ENCODE data around the gene ARL6. TPM values are rescaled to one million over a fixed set of nuclear protein-coding genes. Genes with fewer than 3 reads are reported as not detected.

Gene ARL6
- total and polyA plus RNA-seq, 2 of the 8 experiments (the other 6 are each of a cell fraction or from before 2014, with no cell fraction given) = 1.8 to 12.0 TPM

DNA sequence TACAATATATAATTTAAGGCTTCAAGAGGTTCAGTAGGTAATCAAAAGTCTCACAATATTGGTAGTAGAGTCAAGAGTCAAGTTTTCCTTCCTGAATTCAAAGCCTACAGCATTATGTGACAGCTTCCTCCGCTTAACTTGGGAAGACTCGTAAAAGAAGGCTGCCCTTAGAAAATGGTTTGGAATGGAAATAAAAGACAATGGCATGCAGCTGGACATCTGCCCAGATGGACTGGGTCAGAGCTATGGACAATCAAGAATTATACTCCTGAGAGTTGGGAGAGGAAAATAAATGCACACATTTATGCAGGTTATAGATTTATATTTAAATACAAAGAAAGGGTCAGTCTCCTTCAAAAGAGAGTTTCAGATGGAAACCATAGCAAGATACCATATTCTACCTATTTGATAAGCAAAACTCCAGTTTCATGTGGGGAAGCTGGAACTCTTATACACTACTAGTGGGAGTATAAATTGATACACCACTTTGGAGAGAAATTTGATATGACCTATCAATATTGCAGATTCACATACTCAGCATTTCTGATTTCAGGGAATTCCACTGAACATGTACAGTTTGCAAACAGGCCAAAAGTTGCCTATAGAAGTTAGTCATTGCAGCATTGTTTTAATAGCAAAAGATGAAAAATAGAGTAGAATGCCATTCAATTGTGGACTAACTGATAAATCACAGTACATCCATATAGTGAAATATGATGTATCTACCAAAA, 63.3 kb downstream of the ARL6 start:
- no peaks in the 10 kb centered on the region for H3K9me3 ChIP-seq (ENCODE audit: insufficient read depth in 2 of 2, low read depth in 1 of 2, low read length in 1 of 2)
- H4K91ac ChIP-seq (replicated peaks; ENCODE audit: insufficient read length, low read length) = no peak overlapping the region
- H3K27me3 ChIP-seq (replicated peaks in 1 of 4; ENCODE audit: control insufficient read depth in 3 of 4, extremely low read depth in 1 of 4, insufficient read depth in 3 of 4, low read length in 3 of 4) = peaks cover 0 to 7% (median 2%) of the 10 kb centered on the region in 4 experiments; a peak in 2 of 7 replicates
- no peak overlapping the region for H2BK20ac ChIP-seq (ENCODE audit: low read length)
- no peak overlapping the region for H4K5ac ChIP-seq (ENCODE audit: insufficient read length, low read depth, low read length)
- H3K4me3 ChIP-seq (ENCODE audit: extremely low read depth in 1 of 4, insufficient read depth in 2 of 4, low read depth in 3 of 4, low read length in 4 of 4) = no peak overlapping the region
- no peak overlapping the region for H3K56ac ChIP-seq (replicated peaks; ENCODE audit: insufficient read length, low read depth, low read length)
- no peak overlapping the region for H2AK5ac ChIP-seq (ENCODE audit: low read depth, low read length)
- H3K14ac ChIP-seq (ENCODE audit: insufficient read length) = no peak overlapping the region
- no peaks in the 10 kb centered on the region for H3K36me3 ChIP-seq (ENCODE audit: control insufficient read depth in 2 of 4, insufficient read depth in 4 of 4, low read length in 3 of 4)
- H3K4me2 ChIP-seq (ENCODE audit: insufficient read depth in 1 of 2, low read depth in 2 of 2, low read length in 2 of 2) = no peak overlapping the region
- WGBS, 2 experiments (ENCODE audit: extremely low coverage in 1 of 2, insufficient coverage in 1 of 2, insufficient read length in 1 of 2, insufficient replicate concordance in 2 of 2, low coverage in 1 of 2, low lambda C conversion rate in 2 of 2, missing lambda C conversion rate in 1 of 2) = 84% methylated on average over 2 of the region's 2 CpGs; no CpG with 5 or more reads in 1 of the 2 experiments
- no peak overlapping the region for H2AFZ ChIP-seq (ENCODE audit: low read length)
- ChIA-PET POLR2A (ENCODE audit: partially characterized antibody) (no interaction called here), CTCF (ENCODE audit: partially characterized antibody) (interaction anchor here (0.7 to 1.3 kb wide), 4 partner anchors 62 to 197 kb away, joined by 3 to 4 read pairs (median 3); no protein-coding TSS in a partner anchor)
- DNase-seq (ENCODE audit: low read depth in 1 of 2, low spot score in 2 of 2) (no peak), FAIRE-seq (no peak)
- no peaks in the 10 kb centered on the region for H3K23me2 ChIP-seq (ENCODE audit: low read depth, low read length)
- H4K8ac ChIP-seq (ENCODE audit: extremely low read depth, insufficient read depth, low read length) = no peak overlapping the region
- no peak overlapping the region for H3K23ac ChIP-seq (ENCODE audit: insufficient read length)
- H3K79me1 ChIP-seq (ENCODE audit: low read depth, low read length) = no peaks in the 10 kb centered on the region
- H4K20me1 ChIP-seq (replicated peaks in 1 of 2; ENCODE audit: control insufficient read depth in 1 of 2, insufficient read depth in 2 of 2, low read length in 2 of 2) = peaks cover 0 to 1% of the 10 kb centered on the region in 2 experiments
- no peak overlapping the region for H2BK15ac ChIP-seq (ENCODE audit: low read length)
- H2BK12ac ChIP-seq (ENCODE audit: low read depth, low read length) = no peak overlapping the region
- H2BK120ac ChIP-seq (replicated peaks; ENCODE audit: low read depth, low read length) = no peak overlapping the region
- no peaks in the 10 kb centered on the region for H3K4me1 ChIP-seq (replicated peaks in 1 of 4; ENCODE audit: control insufficient read depth in 3 of 4, insufficient read depth in 4 of 4, low read length in 3 of 4)
- no peak overlapping the region for H3K9ac ChIP-seq (replicated peaks in 1 of 4; ENCODE audit: extremely low read depth in 1 of 4, low read depth in 3 of 4, low read length in 3 of 4)
- no peak overlapping the region for H3K27ac ChIP-seq (ENCODE audit: low read depth, low read length)
- no peak overlapping the region for H2BK5ac ChIP-seq (ENCODE audit: low read depth, low read length)
- H3K79me2 ChIP-seq (ENCODE audit: control insufficient read depth in 1 of 2, insufficient read depth in 2 of 2, low read length in 2 of 2) = 0 out of 4 replicates have a peak, but pooled peaks cover 0 to 14% of the 10 kb centered on the region in 2 experiments
- H3K18ac ChIP-seq (ENCODE audit: extremely low read depth, low read length) = no peak overlapping the region
- no peak overlapping the region for H3K4ac ChIP-seq (replicated peaks; ENCODE audit: insufficient read length, low read depth, low read length)
- TF ChIP-seq USF2 (IDR thresholded peaks at IDR 0.05; ENCODE audit: low read length) (no peak), SP1 (IDR thresholded peaks at IDR 0.05; ENCODE audit: low read depth, low read length) (no peak), CBX5 (IDR thresholded peaks at IDR 0.05; ENCODE audit: low read depth, low read length) (no peak), CREB1 (IDR thresholded peaks at IDR 0.05) (no peak), JUND (IDR thresholded peaks at IDR 0.05; ENCODE audit: low read length) (no peak), EP300 (IDR thresholded peaks at IDR 0.05; ENCODE audit: borderline replicate concordance in 1 of 2, low read depth in 2 of 2, low read length in 2 of 2) (no peak), MAX (IDR thresholded peaks at IDR 0.05) (no peak), SIN3A (conservative IDR thresholded peaks at IDR 0.05 in 1 of 2, IDR thresholded peaks at IDR 0.05 in 1 of 2; ENCODE audit: low read depth in 1 of 2, low read length in 2 of 2) (no peak), CBX8 (IDR thresholded peaks at IDR 0.05; ENCODE audit: borderline replicate concordance, low read depth, low read length) (no peak), POLR2AphosphoS5 (IDR thresholded peaks at IDR 0.05; ENCODE audit: low read depth, low read length) (no peak), NANOG (IDR thresholded peaks at IDR 0.05; ENCODE audit: insufficient read depth, low read depth, low read length, poor library complexity, severe bottlenecking) (no peak), CHD2 (IDR thresholded peaks at IDR 0.05; ENCODE audit: low read length) (no peak)

Data from H1 (cell line).